Mesendoderm (in vitro differentiated cells): ENCODE measurements around the gene LILRB2.
"Not testable (repeated sequence)": the region's sequence is repeated elsewhere in the genome, so short reads cannot be mapped to it uniquely, and the experiment has no call there.

Source experiments
- DNase-seq: peaks from one replicate; pipeline ENCODE4 v3.0.0; 2013
- H2AK5ac ChIP-seq: 2 replicates; pipeline ENCODE4 v1.6.1; 2013; ENCODE audit warnings: low read length, inconsistent platforms
- H2BK120ac ChIP-seq: 2 replicates; pipeline ENCODE4 v1.6.1; 2013; ENCODE audit warnings: low read depth, mild to moderate bottlenecking, low read length, moderate library complexity, mixed read lengths
- H2BK15ac ChIP-seq: replicated peaks from 2 replicates; pipeline ENCODE4 v1.6.1; 2013; ENCODE audit warnings: low read depth, mild to moderate bottlenecking, moderate library complexity
- H2BK5ac ChIP-seq: 2 replicates; pipeline ENCODE4 v1.6.1; 2013; ENCODE audit warnings: low read length, inconsistent platforms
- H3K18ac ChIP-seq: 2 replicates; pipeline ENCODE4 v1.6.1; 2013; ENCODE audit warnings: mild to moderate bottlenecking, low read length, mixed read lengths
- H3K23ac ChIP-seq: one replicate; pipeline ENCODE4 v1.6.1; 2013; ENCODE audit warnings: low read length
- H3K27ac ChIP-seq: 2 replicates; pipeline ENCODE4 v1.5.1; 2013; ENCODE audit warnings: low read depth, mild to moderate bottlenecking, inconsistent platforms, low read length, moderate library complexity
- H3K27me3 ChIP-seq: 2 replicates; pipeline ENCODE4 v1.6.1; 2013; ENCODE audit warnings: low read length, control low read depth, mild to moderate bottlenecking, inconsistent platforms; ENCODE audit not compliant: insufficient read depth, poor library complexity
- H3K36me3 ChIP-seq: 2 replicates; pipeline ENCODE4 v1.6.1; 2013; ENCODE audit warnings: low read length, inconsistent platforms; ENCODE audit not compliant: control insufficient read depth, insufficient read depth
- H3K4ac ChIP-seq: one replicate; pipeline ENCODE4 v1.6.1; 2013; ENCODE audit warnings: low read depth, mild to moderate bottlenecking, low read length, moderate library complexity
- H3K4me1 ChIP-seq: 2 replicates; pipeline ENCODE4 v1.6.1; 2013; ENCODE audit warnings: low read depth, low read length, inconsistent platforms; ENCODE audit not compliant: control insufficient read depth
- H3K4me2 ChIP-seq: 2 replicates; pipeline ENCODE4 v1.6.1; 2013; ENCODE audit warnings: low read length
- H3K4me3 ChIP-seq: 2 replicates; pipeline ENCODE4 v1.5.1; 2013; ENCODE audit warnings: mild to moderate bottlenecking, low read length
- H3K56ac ChIP-seq: one replicate; pipeline ENCODE4 v1.6.1; 2013; ENCODE audit warnings: low read length
- H3K79me1 ChIP-seq: 2 replicates; pipeline ENCODE4 v1.6.1; 2013; ENCODE audit warnings: low read length, inconsistent platforms
- H3K79me2 ChIP-seq: 2 replicates; pipeline ENCODE4 v1.6.1; 2013; ENCODE audit warnings: mild to moderate bottlenecking, low read length; ENCODE audit not compliant: control insufficient read depth, insufficient read depth
- H3K9ac ChIP-seq: 2 replicates; pipeline ENCODE4 v1.6.1; 2013; ENCODE audit warnings: low read length, inconsistent platforms
- H4K5ac ChIP-seq: one replicate; pipeline ENCODE4 v1.6.1; 2013; ENCODE audit warnings: low read length
- H4K8ac ChIP-seq: one replicate; pipeline ENCODE4 v1.6.1; 2013; ENCODE audit warnings: low read depth, mild to moderate bottlenecking, control low read depth, low read length, moderate library complexity
- WGBS: extraction: QIAGEN DNeasy Blood & Tissue Kit; methylation state at CpG from one replicate; pipeline ENCODE4 v1.1.7; 2013; ENCODE audit warnings: low lambda C conversion rate, missing lambda C conversion rate; ENCODE audit not compliant: insufficient coverage; ENCODE audit errors: extremely low coverage; 5-methylcytosine and 5-hydroxymethylcytosine counted together

LILRB2 gene

GRCh38 chr19:54324071-54324470, 43.2 kb upstream of the LILRB2 start:
- H2AK5ac ChIP-seq = no peak overlapping the region
- H3K18ac ChIP-seq = no peak overlapping the region
- H3K4me1 ChIP-seq = no peaks in the 10 kb centered on the region
- H3K79me1 ChIP-seq = no peaks in the 10 kb centered on the region
- H3K36me3 ChIP-seq = no peaks in the 10 kb centered on the region
- H2BK15ac ChIP-seq = no peak overlapping the region
- H4K8ac ChIP-seq = no peak overlapping the region
- H3K23ac ChIP-seq = no peak overlapping the region
- H2BK120ac ChIP-seq = no peak overlapping the region
- H3K4ac ChIP-seq = no peak overlapping the region
- H3K27me3 ChIP-seq = no peaks in the 10 kb centered on the region
- no peak overlapping the region for H3K27ac ChIP-seq
- no peak overlapping the region for H4K5ac ChIP-seq
- no peak overlapping the region for H3K4me2 ChIP-seq
- WGBS = no CpG with 5 or more reads among the region's 3 CpGs
- no peak overlapping the region for H3K9ac ChIP-seq
- H3K79me2 ChIP-seq = no peaks in the 10 kb centered on the region
- no peak for DNase-seq
- no peak overlapping the region for H2BK5ac ChIP-seq
- H3K56ac ChIP-seq = no peak overlapping the region
- no peak overlapping the region for H3K4me3 ChIP-seq

DNA sequence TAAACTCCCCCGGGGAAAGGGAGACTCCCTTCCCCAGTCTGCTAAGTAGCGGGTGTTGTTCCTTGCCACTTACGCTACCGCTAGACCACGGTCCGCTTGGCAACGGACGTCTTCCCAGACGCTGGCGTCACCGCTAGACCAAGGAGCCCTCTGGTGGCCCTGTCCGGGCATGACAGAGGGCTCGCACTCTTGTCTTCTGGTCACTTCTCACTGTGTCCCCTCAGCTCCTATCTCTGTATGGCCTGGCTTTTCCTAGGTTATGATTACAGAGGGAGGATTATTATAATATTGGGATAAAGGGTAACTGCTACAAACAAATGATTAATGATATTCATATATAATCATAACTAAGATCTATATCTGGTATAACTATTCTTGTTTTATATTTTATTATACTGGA, 42.0 kb upstream of the LILRB2 start:
- H3K4me1 ChIP-seq, H2BK15ac ChIP-seq, H2BK5ac ChIP-seq, DNase-seq, H3K4me3 ChIP-seq, H3K56ac ChIP-seq, H3K79me1 ChIP-seq, H3K23ac ChIP-seq, H3K79me2 ChIP-seq, H2BK120ac ChIP-seq, H2AK5ac ChIP-seq, H4K5ac ChIP-seq, H3K27ac ChIP-seq, H3K4ac ChIP-seq, H3K18ac ChIP-seq, H3K9ac ChIP-seq, H3K27me3 ChIP-seq, H3K36me3 ChIP-seq, H4K8ac ChIP-seq, H3K4me2 ChIP-seq: not testable (repeated sequence)
- WGBS = no CpG with 5 or more reads among the region's 13 CpGs

DNA sequence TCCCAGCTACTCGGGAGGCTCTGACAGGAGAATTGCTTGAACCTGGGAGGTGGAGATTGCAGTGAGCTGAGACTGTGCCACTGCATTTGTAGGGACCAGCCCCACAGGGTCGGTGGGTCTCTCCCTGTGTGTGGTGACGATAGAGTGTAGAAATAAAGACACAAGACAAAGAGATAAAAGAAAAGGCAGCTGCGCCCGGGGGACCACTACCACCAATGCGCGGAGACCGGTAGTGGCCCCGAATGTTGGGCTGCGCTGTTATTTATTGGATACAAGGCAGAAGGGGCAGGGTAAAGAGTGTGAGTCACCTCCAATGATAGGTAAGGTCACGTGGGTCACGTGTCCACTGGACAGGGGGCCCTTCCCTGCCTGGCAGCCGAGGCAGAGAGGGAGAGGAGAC, 41.4 kb upstream of the LILRB2 start:
- H3K4me2 ChIP-seq, H3K4me1 ChIP-seq, H3K27me3 ChIP-seq, H3K23ac ChIP-seq, H4K8ac ChIP-seq, H2BK5ac ChIP-seq, H3K79me1 ChIP-seq, H3K56ac ChIP-seq, H2BK120ac ChIP-seq, H3K4me3 ChIP-seq, H3K36me3 ChIP-seq, DNase-seq, H3K27ac ChIP-seq, H3K18ac ChIP-seq, H2AK5ac ChIP-seq, H3K79me2 ChIP-seq, H3K9ac ChIP-seq, H3K4ac ChIP-seq, H2BK15ac ChIP-seq, H4K5ac ChIP-seq: not testable (repeated sequence)
- WGBS = no CpG with 5 or more reads among the region's 13 CpGs

DNA sequence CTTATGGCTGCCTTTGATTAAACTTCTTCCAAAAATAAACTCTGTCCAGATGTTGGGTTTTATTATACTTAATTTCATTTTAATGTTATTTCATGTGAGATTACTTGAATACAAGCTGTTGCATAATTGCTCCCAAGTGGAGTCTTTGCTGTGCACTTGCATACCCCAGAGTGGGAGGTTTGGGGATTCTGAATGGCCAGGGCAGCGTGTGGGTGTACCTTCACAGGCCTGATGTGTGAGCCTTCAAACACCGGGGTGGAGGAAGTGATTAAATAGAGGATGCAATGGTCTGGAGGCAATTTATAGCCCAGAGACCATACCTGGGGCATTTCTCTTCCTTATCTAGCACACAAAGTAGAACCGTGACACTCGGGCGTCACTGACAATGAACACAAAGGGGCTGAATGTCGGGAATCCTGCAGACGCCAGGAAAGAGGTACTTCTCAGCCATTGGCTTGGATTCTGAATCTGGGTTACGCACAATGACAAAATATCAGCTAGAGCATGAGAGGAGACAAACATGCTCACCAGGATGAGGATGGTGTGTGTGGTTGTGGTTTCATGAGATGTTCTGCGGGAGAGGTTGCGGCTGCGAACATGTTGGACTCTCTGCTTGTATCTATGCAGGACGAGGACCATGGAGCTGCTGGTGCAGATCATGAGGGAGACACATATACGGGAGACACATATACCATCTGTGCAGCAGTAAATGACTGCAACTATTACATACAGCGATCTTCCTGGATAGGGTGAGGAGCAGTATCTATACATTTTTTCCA, 39.2 kb upstream of the LILRB2 start:
- H2BK120ac ChIP-seq = no peak overlapping the region
- no peak overlapping the region for H4K8ac ChIP-seq
- no peak overlapping the region for H3K4me2 ChIP-seq
- H2AK5ac ChIP-seq = no peak overlapping the region
- no peak overlapping the region for H3K4me3 ChIP-seq
- H3K27ac ChIP-seq = no peak overlapping the region
- WGBS = no CpG with 5 or more reads among the region's 14 CpGs
- H3K27me3 ChIP-seq = no peaks in the 10 kb centered on the region
- no peaks in the 10 kb centered on the region for H3K36me3 ChIP-seq
- H3K9ac ChIP-seq = no peak overlapping the region
- H3K4me1 ChIP-seq = no peaks in the 10 kb centered on the region
- no peak overlapping the region for H4K5ac ChIP-seq
- H3K18ac ChIP-seq = no peak overlapping the region
- H3K4ac ChIP-seq = no peak overlapping the region
- no peak overlapping the region for H2BK5ac ChIP-seq
- no peak overlapping the region for H3K23ac ChIP-seq
- H3K79me1 ChIP-seq = no peaks in the 10 kb centered on the region
- H3K56ac ChIP-seq = no peak overlapping the region
- DNase-seq = no peak
- no peaks in the 10 kb centered on the region for H3K79me2 ChIP-seq
- no peak overlapping the region for H2BK15ac ChIP-seq

DNA sequence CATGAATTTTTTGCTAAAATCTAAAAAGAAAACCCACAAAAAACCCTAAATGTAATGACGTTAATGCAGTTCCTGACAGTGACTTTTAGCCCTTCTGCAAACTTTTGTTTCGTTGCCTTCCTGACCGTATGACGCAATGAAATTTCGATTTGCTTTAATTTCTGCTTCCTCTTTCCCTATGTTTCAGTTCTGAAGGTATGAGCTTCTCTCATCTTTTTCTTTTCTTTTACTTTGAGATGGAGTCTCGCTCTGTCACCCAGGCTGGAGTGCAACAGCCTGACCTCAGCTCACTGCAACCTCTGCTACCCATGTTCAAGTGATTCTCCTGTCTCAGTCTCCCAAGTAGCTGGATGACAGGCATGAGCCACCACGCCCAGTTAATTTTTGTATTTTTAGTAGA, 38.1 kb upstream of the LILRB2 start:
- Histone ChIP-seq H3K4me2 (no peak overlapping the region), H4K8ac (no peak overlapping the region), H3K79me2 (no peaks in the 10 kb centered on the region), H2BK120ac (no peak overlapping the region), H3K27ac (no peak overlapping the region), H3K36me3 (no peaks in the 10 kb centered on the region), H3K56ac (no peak overlapping the region), H2AK5ac (no peak overlapping the region), H3K4me3 (no peak overlapping the region), H3K23ac (no peak overlapping the region), H4K5ac (no peak overlapping the region), H3K9ac (no peak overlapping the region), H2BK5ac (no peak overlapping the region), H2BK15ac (no peak overlapping the region), H3K4me1 (no peaks in the 10 kb centered on the region), H3K79me1 (no peaks in the 10 kb centered on the region), H3K4ac (no peak overlapping the region), H3K27me3 (no peaks in the 10 kb centered on the region), H3K18ac (no peak overlapping the region)
- WGBS = no CpG with 5 or more reads among the region's 7 CpGs
- DNase-seq = no peak

DNA sequence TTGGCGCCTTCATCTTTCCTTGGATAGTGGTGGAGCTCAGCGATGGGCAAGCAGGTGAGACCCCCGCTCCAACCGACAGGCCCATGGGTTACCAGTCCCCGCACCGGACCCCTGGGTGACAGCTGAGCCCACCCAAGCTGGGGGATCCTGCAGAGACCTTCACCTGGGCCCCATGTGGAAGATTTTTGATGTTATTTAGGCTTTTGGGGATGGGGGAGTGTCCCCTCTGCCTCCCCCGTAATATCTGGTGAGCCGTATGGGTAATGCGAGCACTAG, 37.0 kb upstream of the LILRB2 start:
- no peak overlapping the region for H2BK15ac ChIP-seq
- no peak overlapping the region for H3K56ac ChIP-seq
- DNase-seq = no peak
- no peaks in the 10 kb centered on the region for H3K36me3 ChIP-seq
- no peak overlapping the region for H3K18ac ChIP-seq
- no peak overlapping the region for H3K4me3 ChIP-seq
- no CpG with 5 or more reads among the region's 9 CpGs for WGBS
- no peak overlapping the region for H2BK120ac ChIP-seq
- H3K9ac ChIP-seq = no peak overlapping the region
- H3K4me1 ChIP-seq = no peaks in the 10 kb centered on the region
- H3K27ac ChIP-seq = no peak overlapping the region
- no peak overlapping the region for H3K4me2 ChIP-seq
- H4K8ac ChIP-seq = no peak overlapping the region
- no peak overlapping the region for H4K5ac ChIP-seq
- no peaks in the 10 kb centered on the region for H3K27me3 ChIP-seq
- H3K79me2 ChIP-seq = no peaks in the 10 kb centered on the region
- no peak overlapping the region for H2BK5ac ChIP-seq
- no peak overlapping the region for H2AK5ac ChIP-seq
- H3K23ac ChIP-seq = no peak overlapping the region
- H3K79me1 ChIP-seq = no peaks in the 10 kb centered on the region
- H3K4ac ChIP-seq = no peak overlapping the region
